Activated CD4-positive, alpha-beta T cell treated with anti-CD3 and anti-CD28 coated beads for 24 hours (primary cell): ENCODE data around the gene PCDHB9.
"Not testable (repeated sequence)": the region's sequence is repeated elsewhere in the genome, so short reads cannot be mapped to it uniquely, and the experiment has no call there.

ENCODE experiments used
- DNase-seq, 2 donors: peaks; one replicate each; pipeline ENCODE4 v3.0.0-alpha.2; 2020; ENCODE audit warnings: low read depth in 2 of 2

PCDHB9 gene

GRCh38 chr5:141188682-141189081 is 1.7 kb downstream of the PCDHB9 start:
- not testable (repeated sequence) for DNase-seq

DNA sequence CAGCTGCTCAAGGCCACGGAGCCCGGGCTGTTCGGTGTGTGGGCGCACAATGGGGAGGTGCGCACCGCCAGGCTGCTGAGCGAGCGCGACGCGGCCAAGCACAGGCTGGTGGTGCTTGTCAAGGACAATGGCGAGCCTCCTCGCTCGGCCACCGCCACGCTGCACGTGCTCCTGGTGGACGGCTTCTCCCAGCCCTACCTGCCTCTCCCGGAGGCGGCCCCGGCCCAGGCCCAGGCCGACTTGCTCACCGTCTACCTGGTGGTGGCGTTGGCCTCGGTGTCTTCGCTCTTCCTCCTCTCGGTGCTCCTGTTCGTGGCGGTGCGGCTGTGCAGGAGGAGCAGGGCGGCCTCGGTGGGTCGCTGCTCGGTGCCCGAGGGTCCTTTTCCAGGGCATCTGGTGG is 2.2 kb downstream of the PCDHB9 start:
- DNase-seq, result not testable (repeated sequence)

GRCh38 chr5:141192110-141192725 is 5.3 kb downstream of the PCDHB9 start, which contains the start of gene PCDHB10:
PCDHB10 (plus strand) TSS chr5:141192353; CDS start chr5:141192553, 200 bp downstream.
- DNase-seq, result no peak

- DNase-seq, result not testable (repeated sequence)
Observed at GRCh38 chr5:141194332-141194731, 7.4 kb downstream of the PCDHB9 start.

DNA sequence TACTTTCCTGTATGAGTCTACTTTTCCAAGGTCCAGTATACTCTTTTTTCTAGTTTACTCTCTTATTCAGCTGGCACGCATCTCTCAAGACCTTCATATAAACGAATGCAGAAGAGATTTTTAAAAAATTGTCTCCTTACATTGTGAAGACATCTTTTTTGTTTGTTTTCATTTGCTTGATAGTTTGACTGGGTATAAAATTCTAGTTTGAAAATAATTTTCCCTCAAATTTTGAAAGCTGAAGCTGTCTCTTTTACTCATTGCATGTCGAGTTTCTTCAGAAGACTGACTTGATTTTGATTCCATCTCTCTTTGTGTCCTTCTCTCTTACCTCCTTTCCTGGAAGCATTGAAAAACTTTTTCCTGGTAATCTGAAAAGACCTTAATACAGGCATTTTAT is 9.4 kb downstream of the PCDHB9 start:
- DNase-seq, result no peak

- no peak for DNase-seq
Observed at GRCh38 chr5:141199359-141200235, 12.6 kb downstream of the PCDHB9 start, which contains the start of gene PCDHB11. PCDHB11 (plus strand) TSS chr5:141199627; CDS start chr5:141199775, 148 bp downstream.

DNA sequence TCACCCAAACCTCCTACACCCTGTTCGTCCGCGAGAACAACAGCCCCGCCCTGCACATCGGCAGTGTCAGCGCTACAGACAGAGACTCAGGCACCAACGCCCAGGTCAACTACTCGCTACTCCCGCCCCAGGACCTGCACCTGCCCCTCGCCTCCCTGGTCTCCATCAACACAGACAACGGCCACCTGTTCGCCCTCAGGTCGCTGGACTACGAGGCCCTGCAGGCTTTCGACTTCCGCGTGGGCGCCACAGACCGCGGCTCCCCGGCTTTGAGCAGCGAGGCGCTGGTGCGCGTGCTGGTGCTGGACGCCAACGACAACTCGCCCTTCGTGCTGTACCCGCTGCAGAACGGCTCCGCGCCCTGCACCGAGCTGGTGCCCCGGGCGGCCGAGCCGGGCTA is 14.2 kb downstream of the PCDHB9 start:
- DNase-seq, result not testable (repeated sequence)

DNA sequence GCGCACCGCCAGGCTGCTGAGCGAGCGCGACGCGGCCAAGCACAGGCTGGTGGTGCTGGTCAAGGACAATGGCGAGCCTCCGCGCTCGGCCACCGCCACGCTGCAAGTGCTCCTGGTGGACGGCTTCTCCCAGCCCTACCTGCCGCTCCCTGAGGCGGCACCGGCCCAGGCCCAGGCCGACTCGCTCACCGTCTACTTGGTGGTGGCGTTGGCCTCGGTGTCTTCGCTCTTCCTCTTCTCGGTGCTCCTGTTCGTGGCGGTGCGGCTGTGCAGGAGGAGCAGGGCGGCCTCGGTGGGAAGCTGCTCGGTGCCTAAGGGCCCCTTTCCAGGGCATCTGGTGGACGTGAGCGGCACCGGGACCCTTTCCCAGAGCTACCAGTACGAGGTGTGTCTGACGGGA is 14.7 kb downstream of the PCDHB9 start:
- not testable (repeated sequence) for DNase-seq

DNA sequence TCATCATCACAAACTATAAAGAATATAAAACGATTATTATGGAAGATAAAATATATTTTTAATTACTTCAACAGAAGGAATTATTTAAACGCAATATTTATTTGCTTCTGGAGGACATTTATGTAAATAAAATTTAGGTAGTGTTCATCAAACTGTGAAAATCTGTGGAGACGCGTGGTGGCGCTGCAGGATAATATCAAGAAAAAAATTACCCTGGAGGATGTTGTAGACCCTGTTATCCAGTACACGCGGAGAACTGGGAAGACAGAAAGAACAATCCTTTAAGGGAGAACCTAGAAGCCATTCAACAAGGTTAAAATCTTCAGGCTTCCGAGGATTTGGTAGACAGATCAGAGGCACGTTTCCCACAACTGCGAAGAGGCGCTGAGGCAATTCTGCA is 21.5 kb downstream of the PCDHB9 start, which contains the start of gene PCDHB12:
Gene PCDHB12, plus strand, starts transcription at position 242 of the 400 bp plus-strand sequence. CDS start 189 bp downstream, outside the sequence.
- no peak for DNase-seq

- not testable (repeated sequence) for DNase-seq
Observed at GRCh38 chr5:141210281-141210680, 23.3 kb downstream of the PCDHB9 start.

DNA sequence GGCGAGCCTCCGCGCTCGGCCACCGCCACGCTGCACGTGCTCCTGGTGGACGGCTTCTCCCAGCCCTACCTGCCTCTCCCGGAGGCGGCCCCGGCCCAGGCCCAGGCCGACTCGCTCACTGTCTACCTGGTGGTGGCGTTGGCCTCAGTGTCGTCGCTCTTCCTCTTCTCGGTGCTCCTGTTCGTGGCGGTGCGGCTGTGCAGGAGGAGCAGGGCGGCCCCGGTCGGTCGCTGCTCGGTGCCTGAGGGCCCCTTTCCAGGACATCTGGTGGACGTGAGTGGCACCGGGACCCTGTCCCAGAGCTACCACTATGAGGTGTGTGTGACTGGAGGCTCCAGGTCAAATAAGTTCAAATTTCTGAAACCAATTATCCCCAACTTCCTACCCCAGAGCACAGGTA is 23.9 kb downstream of the PCDHB9 start:
- not testable (repeated sequence) for DNase-seq

GRCh38 chr5:141213656-141214339 is 26.8 kb downstream of the PCDHB9 start, which contains the start of gene PCDHB13:
PCDHB13 (plus strand) TSS chr5:141213919; CDS start chr5:141214124, 205 bp downstream.
- not testable (repeated sequence) for DNase-seq

GRCh38 chr5:141214583-141214982 is 27.6 kb downstream of the PCDHB9 start:
- DNase-seq, result not testable (repeated sequence)

GRCh38 chr5:141215504-141215903 is 28.5 kb downstream of the PCDHB9 start:
- DNase-seq, result not testable (repeated sequence)

DNA sequence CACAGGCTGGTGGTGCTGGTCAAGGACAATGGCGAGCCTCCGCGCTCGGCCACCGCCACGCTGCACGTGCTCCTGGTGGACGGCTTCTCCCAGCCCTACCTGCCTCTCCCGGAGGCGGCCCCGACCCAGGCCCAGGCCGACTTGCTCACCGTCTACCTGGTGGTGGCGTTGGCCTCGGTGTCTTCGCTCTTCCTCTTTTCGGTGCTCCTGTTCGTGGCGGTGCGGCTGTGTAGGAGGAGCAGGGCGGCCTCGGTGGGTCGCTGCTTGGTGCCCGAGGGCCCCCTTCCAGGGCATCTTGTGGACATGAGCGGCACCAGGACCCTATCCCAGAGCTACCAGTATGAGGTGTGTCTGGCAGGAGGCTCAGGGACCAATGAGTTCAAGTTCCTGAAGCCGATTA is 29.1 kb downstream of the PCDHB9 start:
- not testable (repeated sequence) for DNase-seq

DNA sequence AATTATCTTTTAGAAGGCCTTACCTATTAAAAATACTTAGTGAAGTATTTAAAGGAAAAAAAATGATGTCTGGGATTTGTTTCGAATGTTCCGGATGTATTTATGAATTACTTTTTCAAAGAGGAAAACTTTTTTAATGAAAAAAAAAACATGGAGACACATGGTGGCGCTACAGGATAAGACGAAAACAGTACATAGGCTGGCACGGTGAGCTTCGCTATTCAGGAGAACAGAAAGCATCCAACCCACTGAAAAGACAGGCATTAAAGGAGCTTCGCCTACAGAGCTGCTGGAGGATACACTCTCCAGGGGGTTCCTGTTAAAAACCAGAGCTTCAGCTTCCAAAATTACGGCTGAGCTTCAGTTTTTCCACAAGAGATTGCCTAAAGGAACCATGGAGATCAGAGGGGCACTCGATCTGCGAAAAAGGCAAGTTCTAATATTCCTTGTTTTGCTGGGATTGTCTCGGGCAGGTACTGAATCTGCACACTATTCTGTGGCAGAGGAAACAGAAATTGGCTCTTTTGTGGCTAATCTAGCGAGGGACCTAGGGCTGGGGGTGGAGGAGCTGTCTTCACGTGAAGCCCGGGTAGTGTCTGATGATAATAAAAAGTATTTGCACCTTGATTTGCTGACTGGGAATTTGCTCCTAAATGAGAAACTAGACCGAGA is 36.3 kb downstream of the PCDHB9 start, which contains the start of gene PCDHB14:
Gene PCDHB14, plus strand, starts transcription at position 232 of the 672 bp plus-strand sequence. Its CDS starts 163 bp downstream, at position 395.
- DNase-seq, result no peak

DNA sequence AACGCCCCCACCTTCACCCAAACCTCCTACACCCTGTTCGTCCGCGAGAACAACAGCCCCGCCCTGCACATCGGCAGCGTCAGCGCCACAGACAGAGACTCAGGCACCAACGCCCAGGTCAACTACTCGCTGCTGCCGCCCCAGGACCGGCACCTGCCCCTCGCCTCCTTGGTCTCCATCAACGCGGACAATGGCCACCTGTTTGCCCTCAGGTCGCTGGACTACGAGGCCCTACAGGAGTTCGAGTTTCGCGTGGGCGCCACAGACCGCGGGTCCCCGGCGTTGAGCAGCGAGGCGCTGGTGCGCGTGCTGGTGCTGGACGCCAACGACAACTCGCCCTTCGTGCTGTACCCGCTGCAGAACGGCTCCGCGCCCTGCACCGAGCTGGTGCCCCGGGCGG is 37.9 kb downstream of the PCDHB9 start:
- DNase-seq, result not testable (repeated sequence)

- DNase-seq, result not testable (repeated sequence)
Observed at GRCh38 chr5:141225421-141225820, 38.5 kb downstream of the PCDHB9 start.

GRCh38 chr5:141234109-141234667 is 47.2 kb downstream of the PCDHB9 start:
- DNase-seq, result no peak

DNA sequence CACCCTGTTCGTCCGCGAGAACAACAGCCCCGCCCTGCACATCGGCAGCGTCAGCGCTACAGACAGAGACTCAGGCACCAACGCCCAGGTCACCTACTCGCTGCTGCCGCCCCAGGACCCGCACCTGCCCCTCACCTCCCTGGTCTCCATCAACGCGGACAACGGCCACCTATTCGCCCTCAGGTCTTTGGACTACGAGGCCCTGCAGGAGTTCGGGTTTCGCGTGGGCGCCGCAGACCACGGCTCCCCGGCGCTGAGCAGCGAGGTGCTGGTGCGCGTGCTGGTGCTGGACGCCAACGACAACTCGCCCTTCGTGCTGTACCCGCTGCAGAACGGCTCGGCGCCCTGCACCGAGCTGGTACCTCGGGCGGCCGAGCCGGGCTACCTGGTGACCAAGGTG is 49.0 kb downstream of the PCDHB9 start:
- not testable (repeated sequence) for DNase-seq
